Vein endothelial cell (primary cell): Measurements from ENCODE around the gene RPAP3. TPM values are rescaled to one million over a fixed set of nuclear protein-coding genes. Genes with fewer than 3 reads are reported as not detected.

Experiments used
- total RNA-seq: library from RNA; depleted of rRNA; stranded (reverse); fragments of >200 nt; gene quantifications from 2 replicates; pipeline ENCODE4 v1.2.3, GENCODE V29; 2012

Gene RPAP3, protein sequence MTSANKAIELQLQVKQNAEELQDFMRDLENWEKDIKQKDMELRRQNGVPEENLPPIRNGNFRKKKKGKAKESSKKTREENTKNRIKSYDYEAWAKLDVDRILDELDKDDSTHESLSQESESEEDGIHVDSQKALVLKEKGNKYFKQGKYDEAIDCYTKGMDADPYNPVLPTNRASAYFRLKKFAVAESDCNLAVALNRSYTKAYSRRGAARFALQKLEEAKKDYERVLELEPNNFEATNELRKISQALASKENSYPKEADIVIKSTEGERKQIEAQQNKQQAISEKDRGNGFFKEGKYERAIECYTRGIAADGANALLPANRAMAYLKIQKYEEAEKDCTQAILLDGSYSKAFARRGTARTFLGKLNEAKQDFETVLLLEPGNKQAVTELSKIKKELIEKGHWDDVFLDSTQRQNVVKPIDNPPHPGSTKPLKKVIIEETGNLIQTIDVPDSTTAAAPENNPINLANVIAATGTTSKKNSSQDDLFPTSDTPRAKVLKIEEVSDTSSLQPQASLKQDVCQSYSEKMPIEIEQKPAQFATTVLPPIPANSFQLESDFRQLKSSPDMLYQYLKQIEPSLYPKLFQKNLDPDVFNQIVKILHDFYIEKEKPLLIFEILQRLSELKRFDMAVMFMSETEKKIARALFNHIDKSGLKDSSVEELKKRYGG
- total RNA-seq = 10.1 and 18.2 TPM in 2 replicates

DNA sequence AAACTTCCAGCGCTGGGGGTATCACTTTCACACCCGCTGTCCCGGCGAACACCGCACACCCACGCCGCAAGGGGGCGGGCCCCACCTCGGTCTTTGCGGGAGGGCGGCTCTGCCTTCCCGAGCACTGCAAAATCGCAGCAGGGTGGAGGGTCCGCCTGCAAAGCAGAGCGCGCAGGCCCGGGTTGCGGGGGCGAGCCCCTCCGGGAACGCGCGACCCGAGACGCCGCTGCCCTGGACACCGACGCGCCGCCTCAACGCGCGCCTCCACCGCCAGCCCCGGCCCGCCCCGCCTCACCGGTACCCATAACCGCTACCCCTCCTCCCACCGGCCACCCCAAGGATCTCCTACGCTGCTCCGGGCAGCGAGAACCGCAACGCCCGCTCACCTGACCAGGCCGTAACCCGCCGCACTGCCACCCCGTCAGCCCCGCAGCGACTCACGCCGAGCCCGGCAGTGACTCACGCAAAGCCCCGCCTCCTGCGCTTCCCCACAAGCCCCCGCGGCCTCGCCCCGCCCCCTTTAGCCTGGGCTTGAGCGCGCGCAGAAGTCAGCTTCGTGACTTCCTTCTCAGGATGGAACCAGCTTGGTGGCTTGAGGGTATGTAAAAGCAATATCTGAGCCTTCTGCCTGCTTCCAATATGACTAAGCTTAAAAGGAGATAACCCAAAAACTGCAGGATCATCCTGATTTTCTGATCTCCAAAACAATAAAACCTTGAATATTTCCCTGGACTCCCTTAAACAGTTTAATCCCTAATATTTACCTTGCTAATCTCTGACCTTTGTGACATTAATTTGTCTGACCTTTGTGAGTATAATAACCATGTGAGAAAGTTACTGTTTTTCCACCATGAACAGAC lies at the start of gene RPAP3:
Gene RPAP3, minus strand, starts transcription at position 465 of the 860 bp plus-strand sequence. CDS start 3,190 bp downstream, outside the sequence.

DNA sequence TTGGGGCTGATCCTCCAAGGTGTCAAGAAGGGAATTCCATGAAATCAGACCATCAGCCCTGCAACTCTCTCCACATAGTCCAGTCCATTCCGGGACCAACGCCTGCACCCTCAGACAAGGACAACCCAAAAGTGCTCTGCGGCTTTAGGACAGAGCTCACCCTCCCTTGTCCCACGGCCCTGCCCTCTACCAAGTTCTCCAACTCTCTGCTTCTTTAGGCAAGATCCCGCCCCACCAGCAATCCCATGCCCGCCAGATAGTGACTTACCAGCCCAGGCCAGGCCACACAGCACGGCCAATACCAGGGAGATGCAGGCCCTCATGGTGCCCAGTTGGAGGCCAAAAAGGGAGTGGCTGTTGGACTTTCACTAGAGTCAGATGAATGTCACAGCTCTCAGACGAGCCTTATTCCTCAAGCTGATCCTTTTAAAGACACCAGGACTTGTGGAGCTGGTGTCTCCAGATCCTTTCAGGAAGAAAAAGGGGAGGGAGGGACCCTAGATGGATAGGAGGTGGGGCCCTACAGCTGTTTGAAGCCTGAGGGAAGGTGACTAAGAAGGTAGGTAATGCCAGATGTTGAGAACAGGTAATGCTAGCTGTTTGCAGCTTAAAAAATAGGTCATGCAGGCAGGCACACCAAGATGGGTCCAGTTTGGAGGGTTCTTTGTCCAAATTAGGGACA lies 19.4 kb upstream of the RPAP3 start, which contains the start of gene ENDOU:
Gene ENDOU, minus strand, starts transcription at position 400 of the 682 bp plus-strand sequence. Its CDS starts 77 bp downstream, at position 323.

Other genes starting within 250 kb of the RPAP3 start
- gene ENDOU, start 19.5 kb upstream of the RPAP3 start, total RNA-seq = not detected in 2 replicates
- gene RAPGEF3, start 52.9 kb upstream of the RPAP3 start, total RNA-seq = 43.8 and 45.7 TPM in 2 replicates
- 16.8 and 20.3 TPM in 2 replicates for gene SLC48A1, start 67.2 kb upstream of the RPAP3 start, total RNA-seq
- 86.2 and 110 TPM in 2 replicates for gene HDAC7, start 113.9 kb upstream of the RPAP3 start, total RNA-seq
- gene VDR, start 199.0 kb upstream of the RPAP3 start, total RNA-seq = 0.33 and 0.38 TPM in 2 replicates